Suppressor macrophage treated with lipopolysaccharide for 4 hours (primary cell): ENCODE data around the gene ANKRD16.
"Not testable (repeated sequence)": the region's sequence is repeated elsewhere in the genome, so short reads cannot be mapped to it uniquely, and the experiment has no call there.

Experiments used
- DNase-seq: peaks from one replicate; pipeline ENCODE4 v3.0.0-alpha.2; 2020

ANKRD16 gene

DNA sequence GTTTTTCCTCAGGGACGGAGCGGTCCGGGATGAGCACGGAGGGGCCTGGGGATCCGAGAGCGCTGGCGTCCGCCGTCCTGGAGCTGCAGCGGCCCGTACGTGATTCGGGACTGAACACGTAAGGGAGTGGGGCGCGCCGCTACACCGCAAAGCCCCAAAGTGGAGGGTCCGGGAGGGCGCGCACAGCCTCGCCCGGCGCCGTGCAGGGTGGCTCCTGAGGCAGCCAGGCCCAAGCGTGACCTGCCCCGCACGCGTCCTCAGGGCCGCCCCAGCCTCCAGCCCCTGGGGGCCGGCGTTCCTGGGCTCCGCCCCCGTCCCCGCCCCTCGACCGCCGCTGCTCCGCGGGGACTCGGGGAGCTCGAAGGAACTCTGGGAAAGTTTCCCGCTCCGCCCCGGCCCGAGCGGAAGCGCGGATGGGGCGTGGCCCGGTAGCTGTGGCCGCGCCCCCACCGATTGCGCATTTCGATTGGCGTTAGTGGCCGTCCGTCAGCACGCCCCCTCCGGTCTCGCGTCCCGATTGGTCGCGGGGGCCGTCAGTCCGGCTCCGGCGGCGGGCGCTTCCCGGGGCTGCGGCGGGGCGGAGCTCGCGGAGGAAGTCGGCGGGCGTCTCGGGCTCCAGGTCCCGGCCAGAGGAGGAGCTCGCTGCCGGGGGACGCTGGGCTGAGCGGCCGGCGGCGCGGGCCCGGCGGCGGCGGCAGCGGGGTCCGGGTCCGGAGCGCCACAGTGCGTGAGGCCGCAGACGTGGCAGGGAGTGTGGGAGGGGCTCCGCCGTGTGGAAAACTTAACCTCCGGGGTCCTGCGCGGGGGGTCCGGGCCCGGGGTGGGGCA, at the start of gene ANKRD16, which contains the start of gene FBH1:
TSS of gene ANKRD16 (minus strand) at position 270 of the 828 bp plus-strand sequence. CDS start 539 bp downstream, outside the sequence.
TSS of gene FBH1 (plus strand) at position 620 of the 828 bp plus-strand sequence. CDS start at position 723, 103 bp downstream.
- peak; percentile 100 for DNase-seq

DNA sequence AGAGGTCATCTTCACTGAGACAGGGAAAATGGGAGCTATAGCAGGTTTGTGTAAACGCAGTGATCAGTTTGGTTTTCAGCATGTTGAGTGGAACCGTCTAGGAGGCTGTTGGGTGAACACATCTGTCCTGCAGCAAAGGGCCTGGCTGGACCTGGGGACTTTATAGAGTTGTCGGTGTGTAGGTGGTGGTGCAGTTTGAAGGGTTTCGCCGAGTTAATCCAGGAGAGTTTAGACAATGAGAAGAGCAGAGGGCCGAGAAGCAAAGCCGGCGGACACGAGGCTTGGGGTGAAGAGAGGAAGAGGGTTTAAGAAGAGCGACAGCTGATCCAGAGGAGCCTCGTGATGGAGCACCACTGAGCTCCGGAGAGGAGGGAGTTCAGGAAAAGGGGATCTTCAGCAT, 48.6 kb upstream of the ANKRD16 start:
- no peak for DNase-seq

DNA sequence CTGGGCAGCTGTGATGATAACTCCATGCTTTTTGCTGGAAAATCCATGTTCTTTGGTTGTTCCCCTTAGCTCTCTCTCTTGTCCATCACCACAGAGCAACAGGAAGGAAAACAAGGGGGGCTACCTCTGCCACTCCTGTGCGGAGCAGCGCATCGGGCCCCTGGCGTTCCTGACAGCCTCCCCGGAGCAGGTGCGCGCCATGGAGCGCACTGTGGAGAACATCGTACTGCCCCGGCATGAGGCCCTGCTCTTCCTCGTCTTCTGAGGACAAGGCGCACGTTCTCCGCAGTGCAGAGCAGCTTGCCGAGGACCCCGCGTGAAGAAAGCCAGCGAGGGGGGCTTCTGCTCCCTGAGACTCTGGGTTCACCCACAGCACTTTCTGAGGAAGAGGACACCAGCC, 47.3 kb upstream of the ANKRD16 start:
- no peak for DNase-seq

DNA sequence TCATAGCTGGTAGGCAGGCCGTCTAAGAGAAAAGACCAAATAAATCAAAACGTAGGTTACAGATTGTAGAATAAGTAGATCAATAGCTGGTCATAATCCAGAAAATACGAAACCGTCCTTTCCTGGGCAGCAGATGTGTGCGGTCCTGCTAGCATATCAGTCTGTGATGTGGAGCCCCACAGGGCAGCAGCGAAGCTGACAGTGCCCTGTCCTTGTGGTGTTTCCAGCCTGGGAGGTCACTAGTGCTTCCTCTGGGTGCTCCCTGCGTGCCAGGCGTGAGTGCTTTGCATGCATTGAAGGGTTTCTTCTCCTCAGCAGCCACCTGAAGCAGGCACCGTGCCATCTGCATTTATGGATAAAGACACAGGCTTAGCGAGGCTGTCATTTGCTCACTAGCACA, 45.9 kb upstream of the ANKRD16 start:
- no peak for DNase-seq

DNA sequence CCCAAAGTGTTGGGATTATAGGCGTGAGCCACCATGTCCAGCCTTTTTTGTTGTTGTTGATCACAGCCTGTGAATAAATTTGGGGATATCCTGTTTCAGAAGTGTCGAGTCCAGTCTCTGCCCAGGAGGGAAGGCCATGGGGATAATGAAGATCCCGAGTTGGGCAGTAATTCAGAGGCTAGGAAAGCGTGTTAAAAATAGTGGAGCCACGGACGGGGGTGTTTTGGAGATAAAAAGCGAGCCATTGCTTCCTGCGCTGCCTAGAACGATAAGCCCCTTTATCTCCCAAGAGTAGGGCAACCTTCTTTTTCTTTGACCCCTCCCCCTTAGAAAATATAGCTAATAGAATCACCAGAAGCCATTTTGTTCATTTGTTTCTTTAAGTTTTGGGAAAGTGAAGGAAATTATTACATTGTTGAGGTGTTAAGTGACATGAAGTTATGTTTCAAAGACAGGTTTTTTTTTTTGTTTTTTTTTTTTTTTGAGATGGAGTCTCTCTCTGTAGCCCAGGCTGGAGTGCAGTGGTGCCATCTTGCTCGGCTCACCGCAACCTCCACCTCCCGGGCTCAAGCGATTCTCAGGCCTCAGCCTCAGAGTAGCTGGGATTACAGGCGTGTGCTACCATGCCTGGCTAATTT, 44.3 kb upstream of the ANKRD16 start:
- no peak for DNase-seq

DNA sequence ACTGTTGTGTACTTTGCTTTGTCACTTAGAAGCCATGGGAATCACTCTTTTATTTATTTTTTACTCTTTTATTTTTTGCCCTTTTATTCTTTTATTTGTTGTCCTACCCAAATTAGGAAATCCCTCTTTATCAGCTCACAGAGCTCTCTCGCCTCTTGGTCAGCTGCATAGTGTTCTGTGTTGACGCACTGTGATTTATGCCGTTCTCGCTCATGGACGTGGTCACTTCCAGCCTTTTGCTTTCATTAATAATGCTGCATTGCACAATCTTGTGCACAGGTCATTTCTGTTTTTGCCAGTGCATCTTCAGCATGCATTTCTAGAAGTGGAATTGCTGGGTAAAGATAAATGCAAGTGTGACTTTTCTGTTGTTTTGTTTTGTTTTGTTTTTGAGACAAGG, 42.7 kb upstream of the ANKRD16 start:
- DNase-seq: peak; percentile 12

DNA sequence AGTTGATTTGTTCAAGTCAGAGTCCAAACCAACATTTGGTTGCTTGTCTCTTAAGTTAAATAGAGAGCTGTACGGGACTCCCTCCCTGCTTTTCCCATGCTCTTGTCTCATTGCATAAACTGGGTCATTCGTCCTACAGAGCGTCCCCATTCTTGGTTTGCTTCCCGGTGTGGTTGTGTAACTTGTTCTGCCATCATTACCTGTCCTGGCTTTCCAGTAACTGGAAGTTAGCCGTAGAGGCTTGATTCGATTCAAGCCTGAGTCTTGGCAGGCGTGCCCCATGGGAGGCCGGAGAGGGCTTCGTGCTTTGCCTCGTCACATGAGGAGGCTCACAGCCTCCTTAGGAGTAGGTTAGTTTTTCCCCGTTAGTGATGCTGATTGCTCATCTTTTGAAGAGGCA, 40.6 kb upstream of the ANKRD16 start:
- DNase-seq: no peak

DNA sequence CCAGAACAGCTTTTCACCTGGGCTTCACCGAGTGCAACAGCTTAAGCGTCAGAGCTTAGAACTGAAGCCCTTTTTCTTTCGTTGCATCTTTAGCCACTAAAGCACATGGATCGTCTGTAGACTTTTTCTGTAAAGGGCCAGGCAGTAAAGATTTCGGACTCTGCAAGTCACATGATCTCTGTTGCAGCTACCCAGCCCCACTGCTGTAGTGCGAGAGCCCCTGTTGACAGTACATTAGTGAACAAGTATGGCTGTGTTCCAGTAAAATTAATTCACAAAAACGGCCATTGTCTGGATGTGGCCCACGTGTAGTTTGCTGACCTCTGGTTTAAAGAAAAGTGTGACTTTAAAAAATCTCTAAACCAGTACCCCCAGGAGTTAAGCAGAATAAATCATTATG, 39.7 kb upstream of the ANKRD16 start:
- DNase-seq: no peak

DNA sequence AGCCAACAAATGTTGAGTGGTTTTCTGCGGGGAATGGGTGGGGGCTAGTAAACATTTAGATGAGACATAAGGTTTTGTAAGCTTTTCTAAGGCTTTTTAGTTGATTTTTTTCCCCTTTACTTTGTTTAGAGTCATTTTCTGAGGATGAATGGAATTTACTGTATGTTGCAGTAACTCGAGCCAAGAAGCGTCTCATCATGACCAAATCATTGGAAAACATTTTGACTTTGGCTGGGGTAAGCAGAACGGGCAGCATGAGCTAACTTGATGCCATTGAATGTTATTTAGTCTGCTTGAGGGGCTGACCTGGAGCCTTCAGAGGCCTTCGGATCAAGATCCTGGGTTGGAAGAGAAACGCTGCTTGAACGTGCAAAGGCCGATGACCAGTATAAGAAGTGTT, 37.6 kb upstream of the ANKRD16 start:
- DNase-seq: no peak

DNA sequence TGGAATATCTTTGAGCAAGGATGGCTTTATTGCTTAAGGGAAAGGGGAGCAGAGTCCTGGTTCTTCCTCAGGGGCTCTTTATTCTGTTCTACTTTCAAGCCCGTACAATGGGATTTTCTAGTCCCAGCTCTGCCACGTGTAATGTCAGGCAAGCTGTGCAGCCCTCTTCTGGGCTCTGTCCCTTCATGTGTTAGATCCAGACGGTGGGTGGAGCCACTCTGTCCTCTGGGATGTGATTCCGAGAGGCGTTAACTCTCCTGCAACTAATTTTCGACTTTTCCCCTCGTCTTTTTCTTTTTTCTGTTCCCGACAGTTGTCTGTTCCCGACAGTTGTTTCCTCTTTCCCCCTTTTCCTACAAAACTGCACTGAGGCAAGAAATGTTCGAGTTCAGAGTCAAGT, 35.2 kb upstream of the ANKRD16 start:
- no peak for DNase-seq

DNA sequence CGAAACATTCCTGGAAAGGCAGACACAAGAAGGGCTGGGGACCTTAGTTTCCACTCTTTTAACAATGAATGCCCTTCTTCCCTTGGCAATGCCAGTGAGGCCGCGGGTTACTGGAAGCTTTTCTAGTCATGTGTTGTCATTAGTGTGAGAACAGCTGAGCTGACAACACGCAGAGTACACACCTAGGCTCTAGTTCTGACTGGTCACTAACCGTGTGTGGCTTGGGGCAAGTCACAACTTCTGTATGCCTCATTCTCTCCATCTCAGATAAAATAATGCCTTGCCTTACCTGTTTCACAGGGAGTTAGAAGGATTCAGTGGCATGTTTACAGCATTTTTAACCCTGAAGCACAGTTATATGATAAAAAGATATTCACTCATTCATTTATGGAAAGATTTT, 32.1 kb upstream of the ANKRD16 start:
- DNase-seq: no peak

DNA sequence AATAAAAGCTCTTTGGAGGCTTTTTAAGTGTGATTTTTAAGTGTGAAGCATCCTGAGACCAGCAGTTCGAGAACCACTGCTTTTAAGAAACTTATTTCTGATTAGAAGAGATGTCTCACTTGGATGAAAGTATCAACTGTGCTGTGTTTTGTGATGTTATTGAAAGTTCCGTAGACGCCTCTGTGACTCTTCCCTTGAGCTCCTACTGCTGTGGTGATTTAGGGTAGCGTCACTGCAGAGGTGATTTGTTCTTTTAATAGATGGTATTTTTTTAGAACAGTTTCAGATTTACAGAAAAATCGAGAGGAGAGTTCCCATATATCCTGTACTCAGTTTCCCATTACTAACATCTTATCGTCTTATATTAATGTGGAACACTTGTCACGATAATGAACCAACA, 29.9 kb upstream of the ANKRD16 start:
- DNase-seq: no peak

DNA sequence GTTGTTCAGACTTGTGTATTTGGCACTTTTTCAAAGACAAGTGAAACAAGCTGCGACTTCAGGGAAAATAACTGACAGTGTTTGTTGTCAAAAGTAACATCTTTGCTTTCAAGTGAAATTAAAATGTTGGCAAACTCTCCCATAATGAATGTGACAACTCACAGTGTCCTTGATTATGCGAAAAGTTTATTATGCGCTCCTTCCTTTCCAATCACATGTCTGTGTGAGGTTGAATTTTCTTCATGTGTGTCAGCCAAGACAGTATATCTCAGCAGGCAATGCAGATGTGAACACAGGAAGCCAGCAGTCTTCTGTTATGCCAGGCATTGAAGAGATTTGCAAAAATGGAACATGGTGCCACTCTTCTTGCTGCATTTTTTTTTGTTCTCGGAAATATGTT, 29.1 kb upstream of the ANKRD16 start:
- no peak for DNase-seq

DNA sequence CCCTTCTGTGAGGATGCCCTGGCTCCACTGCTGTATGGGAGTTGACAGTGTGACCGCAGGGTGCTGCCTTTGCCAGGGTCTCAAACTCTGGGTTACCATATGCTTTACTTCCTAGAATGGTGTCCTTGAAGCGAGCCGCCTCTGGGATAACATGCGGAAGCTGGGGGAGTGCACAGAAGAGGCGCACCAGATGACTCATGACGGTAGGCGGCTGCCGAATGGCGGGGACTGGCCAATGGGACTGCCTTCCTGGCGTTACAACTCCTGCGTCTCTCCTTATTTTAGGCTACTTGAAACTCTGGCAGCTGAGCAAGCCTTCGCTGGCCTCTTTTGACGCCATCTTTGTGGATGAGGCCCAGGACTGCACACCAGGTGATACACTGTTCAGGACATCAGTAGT, 27.6 kb upstream of the ANKRD16 start:
- DNase-seq: no peak

DNA sequence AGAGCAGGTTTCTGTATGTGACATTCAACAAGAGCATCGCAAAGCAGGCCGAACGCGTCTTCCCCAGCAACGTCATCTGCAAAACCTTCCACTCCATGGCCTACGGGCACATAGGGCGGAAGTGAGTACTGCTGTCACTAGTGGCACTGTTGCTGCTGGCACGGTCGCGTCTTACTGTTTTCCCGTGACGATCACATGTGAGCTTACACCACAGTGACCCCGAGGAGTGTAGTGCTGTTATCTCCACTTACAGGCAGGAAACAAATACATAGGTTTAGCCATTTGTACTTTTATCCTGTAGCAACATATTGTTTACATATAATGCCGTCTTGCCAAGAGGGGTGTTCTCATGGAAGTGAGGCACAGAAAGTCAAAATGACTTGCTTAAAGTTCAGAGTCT, 25.8 kb upstream of the ANKRD16 start:
- no peak for DNase-seq

DNA sequence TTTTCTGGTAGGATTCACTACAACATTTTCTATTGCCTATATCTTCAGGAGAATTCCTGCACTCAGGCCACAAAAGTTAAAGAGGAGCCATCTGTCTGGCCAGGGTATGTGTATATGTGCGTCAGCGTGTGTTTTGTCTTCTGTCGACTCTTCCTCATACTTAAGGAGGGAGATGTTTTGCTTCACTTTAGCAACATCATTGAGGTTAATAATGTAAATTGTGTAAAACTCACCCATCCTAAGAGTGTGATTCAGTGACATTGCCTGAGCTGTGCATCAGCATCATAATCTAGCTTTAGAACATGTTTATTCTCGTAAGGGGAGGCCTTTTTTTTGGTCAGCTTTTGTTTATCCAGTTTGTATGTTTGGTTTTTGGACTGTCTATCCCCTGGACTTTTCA, 24.0 kb upstream of the ANKRD16 start:
- no peak for DNase-seq

DNA sequence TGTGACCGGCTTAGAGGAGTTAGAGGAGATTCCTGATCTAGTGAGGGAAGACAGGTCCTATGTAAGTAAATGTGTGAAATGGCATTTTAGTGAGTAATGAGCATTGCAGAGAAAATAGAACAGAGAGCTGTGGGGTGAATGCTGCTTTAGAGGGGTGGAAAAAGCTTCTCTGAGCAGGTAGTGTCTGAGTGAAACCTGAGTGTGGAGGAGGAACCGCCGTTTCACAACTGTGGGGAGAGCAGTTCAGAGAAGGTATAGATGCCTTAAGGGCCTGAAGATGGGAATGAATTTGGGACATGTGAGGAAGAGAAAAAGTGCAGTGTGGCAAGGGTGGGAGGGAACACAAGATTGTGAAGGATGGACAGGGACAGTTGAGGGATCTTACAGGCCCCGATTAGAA, 22.0 kb upstream of the ANKRD16 start:
- no peak for DNase-seq

DNA sequence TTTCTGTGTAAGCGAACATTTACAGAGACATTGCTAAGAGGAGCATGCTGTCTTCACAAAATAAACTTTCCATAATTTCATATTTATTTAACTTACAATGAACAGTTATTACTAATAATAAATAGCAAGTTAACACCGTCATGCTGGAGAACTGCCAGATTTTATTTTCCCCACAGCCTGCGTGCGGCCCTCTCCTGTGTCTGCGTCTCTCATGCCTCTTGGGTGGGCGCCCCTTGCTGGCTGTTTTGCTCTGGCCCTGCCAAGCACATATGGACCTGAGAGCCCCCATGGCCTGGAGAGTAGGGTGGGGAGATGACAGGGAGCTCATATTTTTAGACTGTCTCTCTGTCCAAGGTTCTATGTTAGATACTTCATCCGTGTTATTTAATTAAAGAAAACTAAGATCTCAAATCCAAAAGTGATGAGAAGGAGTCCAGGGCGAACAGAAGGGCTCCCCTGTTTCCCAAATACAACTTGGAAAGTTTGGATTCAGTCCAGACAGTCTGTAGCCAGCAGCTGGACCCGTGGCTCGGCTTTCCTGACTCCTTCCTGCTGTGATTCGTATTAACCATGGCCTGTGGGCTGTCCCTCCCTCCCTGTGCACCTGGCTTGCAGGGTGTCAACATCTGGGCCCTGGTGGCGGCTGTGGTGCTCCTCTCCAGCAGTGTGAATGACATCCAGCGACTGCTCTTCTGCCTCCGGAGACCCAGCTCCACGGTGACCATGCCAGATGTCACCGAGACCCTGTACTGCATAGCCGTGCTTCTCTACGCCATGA, 20.8 kb upstream of the ANKRD16 start:
- DNase-seq: no peak

DNA sequence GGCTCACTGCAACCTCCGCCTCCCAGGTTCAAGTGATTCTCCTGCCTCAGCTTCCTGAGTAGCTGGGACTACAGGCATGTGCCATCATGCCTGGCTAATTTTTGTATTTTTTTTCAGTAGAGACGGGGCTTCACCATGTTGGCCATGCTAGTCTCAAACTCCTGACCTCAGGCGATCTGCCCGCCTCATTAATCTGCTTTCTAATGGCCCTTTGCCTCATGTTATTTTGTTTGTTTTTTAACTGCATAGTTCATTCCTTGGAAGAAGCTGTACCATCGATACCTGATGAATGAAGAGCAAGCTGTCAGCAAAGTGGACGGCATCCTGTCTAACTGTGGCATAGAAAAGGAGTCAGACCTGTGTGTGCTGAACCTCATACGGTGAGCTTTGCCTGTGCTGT, 19.0 kb upstream of the ANKRD16 start:
- not testable (repeated sequence) for DNase-seq

DNA sequence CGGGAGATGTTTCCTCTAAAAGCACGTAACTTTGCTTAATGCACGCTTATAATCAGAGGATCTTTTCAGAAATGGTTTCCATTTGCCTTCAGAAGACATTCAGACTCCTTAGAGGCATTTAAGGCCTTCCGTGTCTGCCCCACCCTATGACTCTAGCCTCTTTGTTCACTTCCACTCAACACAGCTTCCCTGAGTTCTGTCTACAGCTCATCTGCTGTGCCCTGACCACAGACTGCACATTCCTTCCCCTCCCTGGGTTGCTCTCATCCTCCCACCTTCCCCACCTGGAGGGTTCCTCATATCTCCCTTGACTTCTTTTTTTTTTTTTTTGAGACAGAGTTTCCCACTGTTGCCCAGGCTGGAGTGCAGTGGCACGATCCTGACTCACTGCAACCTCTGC, 17.0 kb upstream of the ANKRD16 start:
- no peak for DNase-seq

DNA sequence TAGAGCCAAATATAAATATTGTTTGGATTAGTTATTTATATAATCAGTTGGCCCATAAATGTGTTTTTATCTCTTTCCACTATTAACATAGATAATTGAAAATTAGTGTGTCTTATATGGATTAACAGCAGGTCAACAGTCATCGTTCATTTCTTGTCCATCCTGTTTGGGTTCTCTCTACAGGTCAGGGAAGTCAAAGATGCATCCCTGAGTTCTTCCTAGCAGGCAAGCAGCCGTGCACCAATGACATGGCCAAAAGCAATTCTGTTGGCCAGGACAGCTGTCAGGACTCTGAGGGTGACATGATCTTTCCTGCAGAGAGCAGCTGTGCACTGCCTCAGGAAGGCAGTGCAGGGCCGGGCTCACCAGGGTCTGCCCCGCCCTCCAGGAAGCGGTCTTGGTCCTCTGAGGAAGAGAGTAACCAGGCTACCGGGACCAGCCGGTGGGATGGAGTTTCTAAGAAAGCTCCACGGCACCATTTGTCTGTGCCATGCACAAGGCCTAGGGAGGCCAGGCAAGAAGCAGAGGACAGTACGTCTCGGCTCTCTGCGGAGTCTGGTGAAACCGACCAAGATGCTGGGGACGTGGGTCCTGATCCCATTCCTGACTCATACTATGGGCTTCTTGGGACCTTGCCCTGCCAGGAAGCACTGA, 16.3 kb upstream of the ANKRD16 start:
- no peak for DNase-seq

DNA sequence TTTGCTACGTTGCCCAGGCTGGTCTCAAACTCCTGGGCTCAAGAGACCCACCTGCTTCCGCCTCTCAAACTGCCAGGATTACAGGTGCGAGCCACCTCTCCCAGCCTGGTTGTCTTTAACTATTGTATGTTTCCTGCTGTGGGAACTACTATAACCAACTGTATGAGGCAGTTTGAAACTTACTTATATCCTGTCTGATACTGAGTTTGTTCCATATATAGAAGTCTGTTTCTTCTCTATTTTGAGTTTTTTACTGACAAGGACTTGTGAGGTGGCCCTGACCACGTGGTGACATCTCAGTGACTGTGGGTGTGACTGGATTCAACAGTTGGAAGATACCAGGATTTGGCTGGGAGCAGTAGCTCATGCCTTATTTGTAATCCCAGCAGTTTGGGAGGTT, 14.5 kb upstream of the ANKRD16 start:
- DNase-seq: peak; percentile 10

DNA sequence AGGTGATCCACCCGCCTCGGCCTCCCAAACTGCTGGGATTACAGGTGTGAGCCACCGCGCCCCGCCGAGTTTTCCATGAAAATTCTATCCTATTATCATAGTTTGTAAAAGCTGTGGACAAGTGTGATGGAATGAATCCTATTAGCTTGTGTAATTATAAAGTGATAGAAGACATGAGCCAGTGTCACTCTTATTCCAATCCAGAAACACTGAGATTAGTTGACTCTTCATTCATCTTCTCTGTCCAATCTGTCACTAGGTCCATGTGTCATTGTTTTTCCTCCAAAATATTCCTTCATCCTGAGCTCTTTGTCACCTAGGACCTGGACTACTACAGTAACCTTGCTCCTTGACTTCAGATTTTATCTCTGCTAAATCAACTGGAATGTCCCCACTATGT, 13.9 kb upstream of the ANKRD16 start:
- DNase-seq: no peak
